Activated naive CD8-positive, alpha-beta T cell treated with anti-CD3 and anti-CD28 coated beads, Interleukin-2, amount 50 U/mL, for 16 hours (primary cell): ENCODE data around the gene GRAMD1C.
"Not testable (repeated sequence)": the region's sequence is repeated elsewhere in the genome, so short reads cannot be mapped to it uniquely, and the experiment has no call there.

Experiments
- DNase-seq: peaks from one replicate; pipeline ENCODE4 v3.0.0-alpha.2; 2020; ENCODE audit warnings: low read depth, low spot score

Gene GRAMD1C

GRCh38 chr3:113838631-113839209 lies at the start of gene GRAMD1C:
Gene GRAMD1C, plus strand, starts transcription at chr3:113838788. Its CDS starts 122 bp downstream, at chr3:113838910.
- peak; percentile 65 for DNase-seq

DNA sequence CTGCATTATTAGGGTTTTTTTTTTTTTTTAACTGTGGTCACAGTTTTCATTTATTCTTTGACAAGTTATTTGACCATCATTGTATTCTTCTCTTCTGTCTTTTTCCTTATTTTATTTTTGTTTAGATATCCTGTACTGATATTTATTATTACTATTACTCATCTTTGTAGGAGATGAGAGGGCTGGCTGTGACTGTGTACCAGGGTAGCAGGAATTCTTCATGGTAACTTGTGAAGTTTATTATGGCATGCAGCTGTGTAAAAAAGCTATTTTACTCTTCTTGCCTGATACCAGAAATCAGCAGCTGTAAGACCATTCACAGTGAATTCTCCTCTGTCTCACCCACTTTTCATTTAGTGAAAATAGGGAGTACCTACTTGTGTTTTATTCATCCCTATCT lies 47.2 kb upstream of the GRAMD1C start:
- DNase-seq, result no peak

DNA sequence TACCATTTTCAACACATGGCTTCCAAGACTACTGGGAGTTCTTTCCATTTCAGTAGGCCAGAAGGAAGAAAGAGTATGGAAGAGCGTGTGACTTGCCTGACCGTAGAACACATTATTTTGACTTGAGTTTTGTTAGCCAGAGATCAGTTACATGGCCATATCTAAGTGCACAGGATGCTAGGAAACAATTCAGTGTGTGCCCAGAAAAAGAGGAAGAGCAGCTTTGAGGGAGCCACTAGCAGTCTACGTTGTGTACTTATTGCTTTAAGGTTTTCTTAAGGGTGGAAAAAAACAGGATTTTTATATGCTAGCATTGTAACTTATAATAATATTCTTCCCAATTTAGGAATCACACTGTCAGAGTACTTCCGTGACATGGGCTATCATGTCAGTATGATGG lies 44.1 kb upstream of the GRAMD1C start:
- DNase-seq, result no peak

DNA sequence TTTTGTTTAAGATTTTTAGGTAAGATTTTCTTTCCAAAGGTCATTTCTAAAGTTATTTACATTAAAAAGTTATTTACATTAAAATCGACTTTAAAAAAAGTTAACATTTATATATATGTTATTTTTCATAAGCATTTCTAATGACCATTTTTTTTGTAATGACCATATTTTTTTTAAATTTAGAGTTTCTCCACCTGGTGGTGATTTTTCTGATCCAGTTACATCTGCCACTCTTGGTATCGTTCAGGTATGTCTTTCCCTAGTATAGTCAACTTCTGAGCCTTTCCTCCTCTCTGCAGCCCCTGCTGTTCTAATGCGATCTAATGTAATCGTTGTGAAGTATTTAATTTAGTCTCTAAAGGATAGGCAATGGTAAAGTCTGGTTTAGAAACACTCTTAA lies 42.9 kb upstream of the GRAMD1C start:
- no peak for DNase-seq

- no peak for DNase-seq
Observed at GRCh38 chr3:113802795-113803455, 35.7 kb upstream of the GRAMD1C start.

GRCh38 chr3:113804661-113805060 lies 33.9 kb upstream of the GRAMD1C start:
- no peak for DNase-seq

DNA sequence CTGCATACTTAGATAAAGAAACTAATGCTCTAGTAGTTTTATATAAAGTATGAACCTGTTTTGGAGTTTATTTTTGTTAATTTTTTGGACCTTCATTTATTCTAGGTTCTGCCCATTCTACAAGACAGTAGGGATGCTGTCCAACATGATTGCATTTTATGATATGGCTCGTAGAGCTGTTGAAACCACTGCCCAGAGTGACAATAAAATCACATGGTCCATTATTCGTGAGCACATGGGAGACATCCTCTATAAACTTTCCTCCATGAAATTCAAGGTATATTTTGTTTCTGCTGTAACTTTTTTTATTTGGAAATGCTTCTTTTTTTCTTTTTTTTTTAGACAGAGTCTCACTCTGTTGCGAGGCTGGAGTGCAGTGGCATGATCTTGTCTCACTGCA lies 33.3 kb upstream of the GRAMD1C start:
- no peak for DNase-seq

DNA sequence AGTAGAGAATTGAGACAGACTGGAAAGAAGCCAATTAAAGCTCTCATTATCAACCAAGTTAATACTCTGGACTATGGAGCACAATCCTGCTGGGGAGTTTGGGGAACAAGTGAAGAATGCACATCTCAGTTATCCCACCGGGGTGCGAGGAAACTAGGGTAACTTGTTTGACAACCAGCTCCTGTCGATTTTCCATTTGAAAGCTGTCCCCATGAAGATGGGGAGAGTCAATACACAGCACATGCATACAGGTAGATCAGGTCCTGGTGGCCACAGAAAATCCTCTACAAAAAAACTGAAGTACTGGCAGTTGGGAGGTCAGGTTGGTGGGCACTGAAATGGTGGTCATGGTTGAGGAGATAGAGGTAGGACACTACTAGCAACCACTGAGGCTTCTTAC lies 25.7 kb upstream of the GRAMD1C start:
- DNase-seq, result no peak

- DNase-seq, result no peak
Observed at GRCh38 chr3:113819866-113820265, 18.7 kb upstream of the GRAMD1C start.

DNA sequence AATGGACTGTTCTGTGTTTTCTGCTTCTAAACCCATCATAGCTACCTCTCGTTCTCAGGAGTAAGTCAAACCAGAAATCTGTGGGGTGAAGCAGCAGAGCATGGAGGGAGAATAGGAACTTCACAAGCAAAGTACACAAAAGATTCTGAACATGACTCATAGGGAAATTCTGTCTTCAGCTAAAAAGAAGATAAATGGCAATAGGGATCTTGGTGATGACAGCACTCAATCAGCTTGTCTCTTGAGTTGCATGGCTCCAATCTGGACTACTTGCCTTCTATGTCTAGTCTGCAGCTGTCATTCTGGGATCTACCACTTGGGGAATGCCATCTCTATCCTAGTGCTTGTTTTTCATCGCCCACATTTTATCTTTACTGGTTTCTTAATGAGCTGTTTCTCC lies 13.5 kb upstream of the GRAMD1C start:
- no peak for DNase-seq

GRCh38 chr3:113828600-113828999 lies 10.0 kb upstream of the GRAMD1C start:
- DNase-seq, result no peak

DNA sequence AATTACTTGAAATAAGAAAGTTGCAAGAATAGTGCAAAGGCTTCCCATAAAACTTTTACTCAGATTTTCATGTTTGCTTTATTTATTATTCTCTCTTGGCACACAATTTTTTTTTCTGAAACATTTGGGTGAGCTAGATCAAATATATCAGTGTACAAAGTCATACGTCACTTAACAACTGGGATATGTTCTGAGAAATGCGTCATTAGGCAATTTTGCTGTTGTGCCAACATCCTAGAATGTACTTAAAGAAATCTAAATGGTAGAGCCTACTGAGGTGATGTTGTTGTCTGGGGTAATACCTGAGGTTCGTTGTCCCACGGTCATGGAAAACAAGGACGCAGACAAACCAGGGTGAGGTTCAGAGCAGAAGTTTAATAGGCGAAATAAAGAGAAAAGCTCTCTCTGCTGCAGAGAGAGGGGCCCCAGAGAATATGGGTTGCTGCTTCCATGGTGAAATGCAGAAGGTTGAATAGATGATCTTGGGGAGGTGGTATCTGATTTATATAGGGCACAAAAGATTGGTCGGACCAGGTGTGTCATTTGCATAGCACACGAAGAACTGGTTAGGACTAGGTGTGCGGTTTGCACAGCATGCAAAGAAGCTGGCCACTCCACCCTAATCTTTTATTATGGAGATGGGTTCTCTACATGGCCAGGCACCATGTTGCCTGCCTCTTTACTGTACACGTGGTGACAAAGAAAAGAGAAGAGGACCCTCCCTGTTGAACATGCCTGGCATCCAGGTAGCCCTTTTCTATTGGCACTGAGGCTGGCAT lies 8.8 kb upstream of the GRAMD1C start:
- DNase-seq, result no peak

DNA sequence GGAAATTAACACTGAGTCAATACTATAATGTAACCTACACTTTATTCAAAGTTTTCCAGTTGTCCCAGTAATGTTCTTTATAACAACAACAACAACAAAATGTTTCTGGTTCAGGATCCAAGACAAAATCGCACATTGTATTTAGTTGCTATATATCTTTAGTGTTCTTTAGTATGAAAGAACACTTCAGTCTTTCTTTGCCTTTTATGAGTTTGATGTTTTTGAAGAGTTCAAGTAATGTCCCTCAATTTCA lies 7.6 kb upstream of the GRAMD1C start:
- no peak for DNase-seq

- DNase-seq, result no peak
Observed at GRCh38 chr3:113832477-113833164, 6.0 kb upstream of the GRAMD1C start.

- DNase-seq, result no peak
Observed at GRCh38 chr3:113834983-113835382, 3.6 kb upstream of the GRAMD1C start.

- no peak for DNase-seq
Observed at GRCh38 chr3:113839551-113839950, 963 bp downstream of the GRAMD1C start.

- DNase-seq, result no peak
Observed at GRCh38 chr3:113844622-113845222, 6.1 kb downstream of the GRAMD1C start.

DNA sequence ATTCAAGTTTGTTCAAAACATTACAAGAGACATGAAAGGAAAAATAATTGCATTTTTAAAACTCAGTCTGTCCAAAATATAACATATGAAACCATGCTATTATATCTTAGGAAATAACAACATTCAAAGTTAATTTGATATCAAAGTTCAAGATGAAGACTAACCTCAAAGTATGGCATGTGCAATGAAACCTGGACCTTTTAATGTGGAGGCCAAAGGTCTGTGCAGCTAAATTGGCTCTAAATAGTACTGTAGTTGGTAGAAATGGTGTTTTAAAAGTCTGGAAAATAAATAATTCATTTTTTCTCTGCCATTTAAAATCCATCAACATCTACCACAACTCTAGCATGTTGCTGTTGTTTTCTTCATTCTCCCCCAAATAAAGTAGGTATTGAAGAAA lies 8.7 kb downstream of the GRAMD1C start:
- DNase-seq, result no peak

GRCh38 chr3:113847664-113848461 lies 9.3 kb downstream of the GRAMD1C start:
- DNase-seq, result no peak

GRCh38 chr3:113849071-113849470 lies 10.5 kb downstream of the GRAMD1C start:
- DNase-seq, result not testable (repeated sequence)

GRCh38 chr3:113849841-113850240 lies 11.3 kb downstream of the GRAMD1C start:
- not testable (repeated sequence) for DNase-seq
